Smooth muscle cell (in vitro differentiated cells): ENCODE results near the gene TUG1. TPM values are rescaled to one million over a fixed set of nuclear protein-coding genes. Genes with fewer than 3 reads are reported as not detected.

ENCODE experiments used
- DNase-seq: peaks from one replicate; lab custom pipeline; 2025; ENCODE audit not compliant: unreplicated experiment; lab: John Stamatoyannopoulos, UW
- H2AFZ ChIP-seq: fragments of 200-600 bp; sonication (generic); 2 replicates; pipeline ENCODE4 v1.6.0; 2016; ENCODE audit warnings: antibody characterized with exemption, low read depth, mild to moderate bottlenecking
- H3F3A ChIP-seq: fragments of 200-600 bp; sonication (generic); 2 replicates; pipeline ENCODE4 v1.6.0; 2017; ENCODE audit warnings: antibody characterized with exemption, low read depth
- H3K27ac ChIP-seq: fragments of 200-600 bp; sonication (generic); 2 replicates; pipeline ENCODE4 v1.5.1; 2016; ENCODE audit warnings: low read depth, mild to moderate bottlenecking
- H3K27me3 ChIP-seq: fragments of 200-600 bp; sonication (generic); 2 replicates; pipeline ENCODE4 v1.6.1; 2016; ENCODE audit warnings: low read depth, mild to moderate bottlenecking
- H3K36me3 ChIP-seq: fragments of 200-600 bp; sonication (generic); 2 replicates; pipeline ENCODE4 v1.5.1; 2016; ENCODE audit warnings: low read depth
- H3K4me1 ChIP-seq: fragments of 200-600 bp; sonication (generic); 2 replicates; pipeline ENCODE4 v1.5.1; 2016; ENCODE audit warnings: low read depth
- H3K4me2 ChIP-seq: fragments of 200-600 bp; sonication (generic); 2 replicates; pipeline ENCODE4 v1.6.0; 2016; ENCODE audit warnings: mild to moderate bottlenecking
- H3K4me3 ChIP-seq: fragments of 200-600 bp; sonication (generic); 2 replicates; pipeline ENCODE4 v1.5.1; 2016; ENCODE audit warnings: mild to moderate bottlenecking
- H3K79me2 ChIP-seq: fragments of 200-600 bp; sonication (generic); 2 replicates; pipeline ENCODE4 v1.6.0; 2016; ENCODE audit warnings: low read depth, mild to moderate bottlenecking
- H3K9ac ChIP-seq: fragments of 200-600 bp; sonication (generic); 2 replicates; pipeline ENCODE4 v1.6.0; 2016; ENCODE audit warnings: low read depth
- H3K9me3 ChIP-seq: fragments of 200-600 bp; sonication (generic); replicated peaks from 2 replicates; pipeline ENCODE4 v1.5.1; 2016; ENCODE audit warnings: low read depth
- H4K20me1 ChIP-seq: fragments of 200-600 bp; sonication (generic); 2 replicates; pipeline ENCODE4 v1.6.0; 2016; ENCODE audit warnings: low read depth
- CTCF ChIP-seq: fragments of 200-600 bp; sonication (generic); IDR thresholded peaks from 2 replicates; pipeline ENCODE4 v1.5.1; 2017; ENCODE audit warnings: borderline replicate concordance, mild to moderate bottlenecking, antibody characterized with exemption; ENCODE audit not compliant: insufficient read depth, poor library complexity, severe bottlenecking
- WGBS: methylation state at CpG from one replicate; pipeline ENCODE4 v1.1.7; 2016; ENCODE audit warnings: low lambda C conversion rate; 5-methylcytosine and 5-hydroxymethylcytosine counted together
- polyA plus RNA-seq: library from polyadenylated mRNA; unstranded; fragments of >200 nt; fragmentation: Nextera tagmentation; extraction: Ambion mirVana; gene quantifications from 2 replicates; pipeline ENCODE4 v1.2.1, GENCODE V29; 2016
- total RNA-seq: library from RNA; depleted of rRNA; stranded (reverse); fragments of >200 nt; gene quantifications from 2 replicates; pipeline ENCODE4 v1.2.3, GENCODE V29; 2014

The TUG1 gene
- total and polyA plus RNA-seq, 2 experiments from 2014 or later, result 30.6 to 119 TPM

- Histone ChIP-seq H3K27me3 (no peaks in the 10 kb centered on the region), H3K4me2 (no peak overlapping the region), H3K9me3 (no peaks in the 10 kb centered on the region), H2AFZ (no peak overlapping the region), H3K9ac (no peak overlapping the region), H3K4me1 (peaks cover 3% of the 10 kb centered on the region), H3K4me3 (no peak overlapping the region), H4K20me1 (peaks cover 11% of the 10 kb centered on the region), H3F3A (no peaks in the 10 kb centered on the region), H3K79me2 (peaks cover 3% of the 10 kb centered on the region), H3K36me3 (peaks cover 41% of the 10 kb centered on the region), H3K27ac (no peak overlapping the region)
- no peak for TF ChIP-seq CTCF
- DNase-seq, result no peak
- WGBS, result 98% methylated on average over 11 of the region's 11 CpGs
Measured at GRCh38 chr22:30941363-30941740, 27.7 kb upstream of the TUG1 start.

- no peaks in the 10 kb centered on the region for H3F3A ChIP-seq
- peaks cover 38% of the 10 kb centered on the region for H3K36me3 ChIP-seq
- no peaks in the 10 kb centered on the region for H3K9me3 ChIP-seq
- H3K4me1 ChIP-seq, result peaks cover 21% of the 10 kb centered on the region
- H2AFZ ChIP-seq, result no peak overlapping the region
- H3K4me2 ChIP-seq, result no peak overlapping the region
- no peak for DNase-seq
- no peak for TF ChIP-seq CTCF
- no peak overlapping the region for H3K27ac ChIP-seq
- peaks cover 3% of the 10 kb centered on the region for H3K79me2 ChIP-seq
- H3K9ac ChIP-seq, result no peak overlapping the region
- peaks cover 23% of the 10 kb centered on the region for H4K20me1 ChIP-seq
- no peaks in the 10 kb centered on the region for H3K27me3 ChIP-seq
- 96% methylated on average over 3 of the region's 3 CpGs for WGBS
- no peak overlapping the region for H3K4me3 ChIP-seq
Measured at GRCh38 chr22:30943368-30943767, 25.7 kb upstream of the TUG1 start.

GRCh38 chr22:30944986-30945385 lies 24.1 kb upstream of the TUG1 start:
- H3K79me2 ChIP-seq, result peaks cover 3% of the 10 kb centered on the region
- H3K4me3 ChIP-seq, result no peak overlapping the region
- H4K20me1 ChIP-seq, result peaks cover 26% of the 10 kb centered on the region
- no peak overlapping the region for H3K9ac ChIP-seq
- WGBS, result 93% methylated on average over 4 of the region's 4 CpGs
- TF ChIP-seq CTCF, result no peak
- no peaks in the 10 kb centered on the region for H3F3A ChIP-seq
- H3K27ac ChIP-seq, result peak overlapping the region; percentile 67
- no peak overlapping the region for H3K4me2 ChIP-seq
- no peak for DNase-seq
- H3K36me3 ChIP-seq, result peaks cover 26% of the 10 kb centered on the region
- no peaks in the 10 kb centered on the region for H3K27me3 ChIP-seq
- H3K9me3 ChIP-seq, result no peaks in the 10 kb centered on the region
- peaks cover 22% of the 10 kb centered on the region for H3K4me1 ChIP-seq
- H2AFZ ChIP-seq, result no peak overlapping the region

- Histone ChIP-seq H2AFZ (no peak overlapping the region), H3K27ac (peak overlapping the region; percentile 67), H3K27me3 (no peaks in the 10 kb centered on the region), H3K4me1 (peaks cover 22% of the 10 kb centered on the region), H3K36me3 (peaks cover 26% of the 10 kb centered on the region), H3K9me3 (no peaks in the 10 kb centered on the region), H3K4me2 (no peak overlapping the region), H4K20me1 (peaks cover 26% of the 10 kb centered on the region), H3K9ac (no peak overlapping the region), H3K79me2 (peaks cover 3% of the 10 kb centered on the region), H3F3A (no peaks in the 10 kb centered on the region), H3K4me3 (no peak overlapping the region)
- no peak for DNase-seq
- no peak for TF ChIP-seq CTCF
- 83% methylated on average over 2 of the region's 2 CpGs for WGBS
Measured at GRCh38 chr22:30945653-30946052, 23.4 kb upstream of the TUG1 start.
